Panc1 (cell line): ENCODE measurements around the gene FNTB. TPM values are rescaled to one million over a fixed set of nuclear protein-coding genes. Genes with fewer than 3 reads are reported as not detected.
"Not testable (repeated sequence)": the region's sequence is repeated elsewhere in the genome, so short reads cannot be mapped to it uniquely, and the experiment has no call there.

Source experiments
- ATAC-seq: fragments of 200-7000 bp; cut with Tn5 transposase; 2 replicates; pipeline ENCODE4 v1.9.1; 2020; ENCODE audit warnings: mild to moderate bottlenecking, moderate library complexity
- BruUV-seq: library from RNA; stranded (reverse); fragments of 400-500 nt; replicated peaks from 2 replicates; lab custom pipeline; 2021; lab: Mats Ljungman, UMichigan
- CTCF ChIA-PET: fragments of 300-600 bp; sonication (Branson Sonifier 250); formaldehyde crosslinking; loops from one replicate; lab custom pipeline; 2022; ENCODE audit warnings: antibody characterized with exemption; lab: Charles Lee
- POLR2A ChIA-PET: fragments of 300-600 bp; sonication (Branson Sonifier 250); formaldehyde crosslinking; loops from one replicate; lab custom pipeline; 2022; ENCODE audit warnings: antibody characterized with exemption; lab: Charles Lee
- DNase-seq: peaks from one replicate; pipeline ENCODE4 v3.0.0-alpha.2; 2010; ENCODE audit warnings: low read depth, low spot score
- H3K27ac ChIP-seq: 2 replicates; pipeline ENCODE4 v1.5.1; 2011; ENCODE audit warnings: mild to moderate bottlenecking, low read length, inconsistent platforms
- H3K27me3 ChIP-seq: fragments of 200-500 bp; sonication (Bioruptor generic); 2 replicates; pipeline ENCODE4 v1.6.0; 2014; ENCODE audit warnings: low read length, inconsistent platforms; ENCODE audit not compliant: control insufficient read depth, insufficient read depth
- H3K36me3 ChIP-seq: fragments of 200-500 bp; sonication (Bioruptor generic); 2 replicates; pipeline ENCODE4 v1.5.1; 2014; ENCODE audit warnings: inconsistent platforms, mild to moderate bottlenecking, low read length, moderate library complexity; ENCODE audit not compliant: control insufficient read depth, insufficient read depth
- H3K4me1 ChIP-seq: 2 replicates; pipeline ENCODE4 v1.5.1; 2011; ENCODE audit warnings: inconsistent platforms, mild to moderate bottlenecking, low read length, moderate library complexity; ENCODE audit not compliant: control insufficient read depth, insufficient read depth
- H3K4me3 ChIP-seq, 2 experiments: 2 replicates each; pipeline ENCODE4 v1.5.1; 2011 to 2012; ENCODE audit warnings: low read depth in 2 of 2, low read length in 2 of 2, mild to moderate bottlenecking in 2 of 2, inconsistent platforms in 1 of 2, moderate library complexity in 1 of 2
- H3K9me3 ChIP-seq: fragments of 200-500 bp; sonication (Bioruptor generic); 2 replicates; pipeline ENCODE4 v1.5.1; 2014; ENCODE audit warnings: low read depth, mild to moderate bottlenecking, inconsistent platforms, low read length, moderate library complexity; ENCODE audit not compliant: control insufficient read depth, insufficient read depth
- POLR2AphosphoS5 ChIP-seq: IDR thresholded peaks from 2 replicates; pipeline ENCODE4 v1.6.1; 2012; ENCODE audit warnings: mild to moderate bottlenecking, low read depth, low read length, moderate library complexity
- SIN3A ChIP-seq: IDR thresholded peaks from 2 replicates; pipeline ENCODE4 v1.6.1; 2012; ENCODE audit warnings: low read depth, mild to moderate bottlenecking, low read length, moderate library complexity, borderline replicate concordance; ENCODE audit not compliant: insufficient read depth
- TCF7L2 ChIP-seq: IDR thresholded peaks from 2 replicates; pipeline ENCODE4 v1.6.1; 2011; ENCODE audit warnings: mild to moderate bottlenecking, low read depth, low read length, inconsistent platforms
- in situ Hi-C: cut with HindIII; loops from 2 replicates; pipeline ENCODE4 v1.10.0; 2016; ENCODE audit warnings: low sequenced_read_pairs, low pct_unique_long_range_greater_than_20kb
- intact Hi-C: fragments of 100-400 bp; cut with micrococcal nuclease; formaldehyde crosslinking; loops from one replicate; pipeline ENCODE4 v1.10.0; 2022; ENCODE audit not compliant: unreplicated experiment
- total RNA-seq: library from RNA; stranded (reverse); gene quantifications from one replicate; pipeline ENCODE4 v1.2.1, GENCODE V29; 2021; ENCODE audit not compliant: unreplicated experiment
- TF ChIP-seq, protein P1 (sequence below): fragments of 450-650 bp; IDR thresholded peaks from 2 replicates; pipeline ENCODE4 v1.5.1; 2017; ENCODE audit warnings: mild to moderate bottlenecking
- TF ChIP-seq, protein P2 (sequence below), 2 experiments: IDR thresholded peaks; 2 replicates each; pipeline ENCODE4 v1.6.1; 2011 to 2012; ENCODE audit warnings: low read depth in 2 of 2, control low read depth in 1 of 2, low read length in 1 of 2, mild to moderate bottlenecking in 1 of 2, moderate library complexity in 1 of 2; ENCODE audit not compliant: insufficient read depth in 1 of 2

FNTB gene
- total RNA-seq, 1 experiment from 2014 or later: 13.3 TPM

DNA sequence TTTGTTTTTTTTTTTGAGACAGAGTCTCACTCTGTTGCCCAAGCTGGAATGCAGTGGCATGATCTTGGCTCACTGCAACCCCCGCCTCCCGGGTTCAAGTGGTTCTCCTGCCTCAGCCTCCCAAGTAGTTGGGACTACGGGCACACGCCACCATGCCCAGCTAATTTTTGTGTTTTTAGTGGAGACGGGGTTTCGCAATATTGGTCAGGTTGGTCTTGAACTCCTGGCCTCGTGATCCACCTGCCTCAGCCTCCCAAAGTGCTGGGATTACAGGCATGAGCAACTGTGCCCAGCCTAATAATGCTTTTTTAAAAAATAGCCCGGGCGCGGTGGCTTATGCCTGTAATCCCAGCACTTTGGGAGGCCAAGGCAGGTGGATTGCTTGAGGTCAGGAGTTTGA lies 44.6 kb downstream of the FNTB start:
- CTCF ChIA-PET, H3K9me3 ChIP-seq, H3K4me3 ChIP-seq, ATAC-seq, H3K27ac ChIP-seq, H3K4me1 ChIP-seq, DNase-seq, POLR2A ChIA-PET, H3K27me3 ChIP-seq, H3K36me3 ChIP-seq, intact Hi-C loops, BruUV-seq, in situ Hi-C loops: not testable (repeated sequence)

DNA sequence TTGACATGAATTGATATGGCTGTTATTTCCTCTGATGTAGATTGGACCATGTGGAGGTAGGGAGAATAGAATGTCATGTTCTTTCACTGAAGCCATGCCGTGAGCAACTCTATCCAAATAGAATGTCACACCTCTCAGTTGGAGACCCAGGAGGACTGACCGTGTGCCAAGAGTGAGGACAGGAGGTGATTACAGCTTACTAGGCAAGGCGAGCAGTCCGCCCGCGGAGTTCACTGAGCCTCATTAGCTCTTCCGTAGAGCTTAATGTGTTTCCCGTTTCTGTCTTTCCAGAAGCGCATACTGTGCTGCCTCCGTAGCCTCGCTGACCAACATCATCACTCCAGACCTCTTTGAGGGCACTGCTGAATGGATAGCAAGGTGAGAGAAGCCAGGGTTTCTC lies 45.6 kb downstream of the FNTB start:
- Histone ChIP-seq H3K27ac (no peak overlapping the region), H3K27me3 (no peaks in the 10 kb centered on the region), H3K4me3 (no peak overlapping the region), H3K9me3 (no peaks in the 10 kb centered on the region), H3K36me3 (peaks cover 4% of the 10 kb centered on the region; the same call in 1 of the 2 replicates), H3K4me1 (no peaks in the 10 kb centered on the region)
- BruUV-seq: no TSS peak
- intact Hi-C loops (no loop called here), in situ Hi-C loops (no loop called here)
- ATAC-seq (no peak), DNase-seq (no peak)
- ChIA-PET CTCF (no interaction called here), POLR2A (no interaction called here)
- TF ChIP-seq, protein P1, sequence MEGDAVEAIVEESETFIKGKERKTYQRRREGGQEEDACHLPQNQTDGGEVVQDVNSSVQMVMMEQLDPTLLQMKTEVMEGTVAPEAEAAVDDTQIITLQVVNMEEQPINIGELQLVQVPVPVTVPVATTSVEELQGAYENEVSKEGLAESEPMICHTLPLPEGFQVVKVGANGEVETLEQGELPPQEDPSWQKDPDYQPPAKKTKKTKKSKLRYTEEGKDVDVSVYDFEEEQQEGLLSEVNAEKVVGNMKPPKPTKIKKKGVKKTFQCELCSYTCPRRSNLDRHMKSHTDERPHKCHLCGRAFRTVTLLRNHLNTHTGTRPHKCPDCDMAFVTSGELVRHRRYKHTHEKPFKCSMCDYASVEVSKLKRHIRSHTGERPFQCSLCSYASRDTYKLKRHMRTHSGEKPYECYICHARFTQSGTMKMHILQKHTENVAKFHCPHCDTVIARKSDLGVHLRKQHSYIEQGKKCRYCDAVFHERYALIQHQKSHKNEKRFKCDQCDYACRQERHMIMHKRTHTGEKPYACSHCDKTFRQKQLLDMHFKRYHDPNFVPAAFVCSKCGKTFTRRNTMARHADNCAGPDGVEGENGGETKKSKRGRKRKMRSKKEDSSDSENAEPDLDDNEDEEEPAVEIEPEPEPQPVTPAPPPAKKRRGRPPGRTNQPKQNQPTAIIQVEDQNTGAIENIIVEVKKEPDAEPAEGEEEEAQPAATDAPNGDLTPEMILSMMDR: no peak
- no peak for TF ChIP-seq POLR2AphosphoS5
- no peak for TF ChIP-seq SIN3A
- TF ChIP-seq, protein P2, sequence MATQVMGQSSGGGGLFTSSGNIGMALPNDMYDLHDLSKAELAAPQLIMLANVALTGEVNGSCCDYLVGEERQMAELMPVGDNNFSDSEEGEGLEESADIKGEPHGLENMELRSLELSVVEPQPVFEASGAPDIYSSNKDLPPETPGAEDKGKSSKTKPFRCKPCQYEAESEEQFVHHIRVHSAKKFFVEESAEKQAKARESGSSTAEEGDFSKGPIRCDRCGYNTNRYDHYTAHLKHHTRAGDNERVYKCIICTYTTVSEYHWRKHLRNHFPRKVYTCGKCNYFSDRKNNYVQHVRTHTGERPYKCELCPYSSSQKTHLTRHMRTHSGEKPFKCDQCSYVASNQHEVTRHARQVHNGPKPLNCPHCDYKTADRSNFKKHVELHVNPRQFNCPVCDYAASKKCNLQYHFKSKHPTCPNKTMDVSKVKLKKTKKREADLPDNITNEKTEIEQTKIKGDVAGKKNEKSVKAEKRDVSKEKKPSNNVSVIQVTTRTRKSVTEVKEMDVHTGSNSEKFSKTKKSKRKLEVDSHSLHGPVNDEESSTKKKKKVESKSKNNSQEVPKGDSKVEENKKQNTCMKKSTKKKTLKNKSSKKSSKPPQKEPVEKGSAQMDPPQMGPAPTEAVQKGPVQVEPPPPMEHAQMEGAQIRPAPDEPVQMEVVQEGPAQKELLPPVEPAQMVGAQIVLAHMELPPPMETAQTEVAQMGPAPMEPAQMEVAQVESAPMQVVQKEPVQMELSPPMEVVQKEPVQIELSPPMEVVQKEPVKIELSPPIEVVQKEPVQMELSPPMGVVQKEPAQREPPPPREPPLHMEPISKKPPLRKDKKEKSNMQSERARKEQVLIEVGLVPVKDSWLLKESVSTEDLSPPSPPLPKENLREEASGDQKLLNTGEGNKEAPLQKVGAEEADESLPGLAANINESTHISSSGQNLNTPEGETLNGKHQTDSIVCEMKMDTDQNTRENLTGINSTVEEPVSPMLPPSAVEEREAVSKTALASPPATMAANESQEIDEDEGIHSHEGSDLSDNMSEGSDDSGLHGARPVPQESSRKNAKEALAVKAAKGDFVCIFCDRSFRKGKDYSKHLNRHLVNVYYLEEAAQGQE (IDR thresholded peaks at IDR 0.05; ENCODE audit: insufficient read depth in 1 of 2, low read depth in 2 of 2, low read length in 1 of 2): no peak
- TF ChIP-seq TCF7L2: no peak

DNA sequence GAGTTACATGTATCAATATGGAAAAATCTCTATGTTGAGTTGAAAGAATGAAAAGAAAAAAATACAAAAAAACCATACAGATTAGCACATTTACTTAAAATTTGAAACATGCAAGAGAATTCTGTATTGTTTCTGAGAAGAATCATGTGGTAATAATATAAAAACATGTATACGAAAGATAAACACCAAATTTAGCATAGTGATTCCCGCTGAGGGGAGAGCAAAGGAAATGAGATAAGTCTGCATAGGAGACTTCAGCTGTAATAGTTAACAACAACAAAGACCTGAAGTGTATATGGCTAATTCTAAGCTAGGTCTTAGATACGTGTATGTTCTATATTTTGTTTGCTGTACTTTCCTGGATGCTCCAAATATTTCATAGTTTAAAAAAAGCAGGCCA lies 46.5 kb downstream of the FNTB start:
- Histone ChIP-seq H3K4me1 (no peaks in the 10 kb centered on the region), H3K4me3 (no peak overlapping the region), H3K9me3 (no peaks in the 10 kb centered on the region), H3K27ac (no peak overlapping the region), H3K36me3 (peaks cover 2% of the 10 kb centered on the region; the same call in 1 of the 2 replicates), H3K27me3 (no peaks in the 10 kb centered on the region)
- in situ Hi-C loops (no loop called here), intact Hi-C loops (no loop called here)
- POLR2A ChIA-PET: no interaction called here
- ATAC-seq (no peak), DNase-seq (no peak)
- CTCF ChIA-PET: no interaction called here
- TF ChIP-seq SIN3A: no peak
- no peak for TF ChIP-seq TCF7L2
- TF ChIP-seq, protein P2 (IDR thresholded peaks at IDR 0.05; ENCODE audit: insufficient read depth in 1 of 2, low read depth in 2 of 2, low read length in 1 of 2): no peak
- TF ChIP-seq, protein P1: no peak
- TF ChIP-seq POLR2AphosphoS5: no peak
- no TSS peak for BruUV-seq
